NCI-H187 treated with DMSO at 0.1 percent for 48 hours (cell line): ENCODE measurements around the gene BNC2.
"Not testable (repeated sequence)": the region's sequence is repeated elsewhere in the genome, so short reads cannot be mapped to it uniquely, and the experiment has no call there.

Source experiments
- DNase-seq: peaks from one replicate; lab custom pipeline; 2025; lab: John Stamatoyannopoulos, UW

Gene BNC2

DNA sequence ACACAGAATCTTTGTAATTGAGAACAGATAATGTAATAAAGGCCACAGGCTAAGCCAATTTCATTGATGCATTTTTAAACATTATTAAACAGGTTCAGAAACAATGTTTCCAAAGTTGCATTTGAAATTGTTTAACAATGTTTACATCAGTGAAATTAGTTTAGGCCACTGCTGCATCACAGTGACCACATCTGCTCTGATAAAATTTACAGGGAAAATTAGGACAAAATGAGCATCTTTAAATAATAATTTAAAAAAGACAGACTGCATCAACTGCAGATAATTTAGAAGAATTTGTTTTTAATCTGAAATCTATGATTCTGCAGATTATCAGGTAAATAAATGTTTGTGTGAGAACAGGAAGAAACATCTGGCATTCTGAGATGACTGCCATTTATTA is 420.4 kb downstream of the BNC2 start:
- DNase-seq = no peak

- DNase-seq = no peak
Measured at GRCh38 chr9:16449076-16449730, 421.3 kb downstream of the BNC2 start.

DNA sequence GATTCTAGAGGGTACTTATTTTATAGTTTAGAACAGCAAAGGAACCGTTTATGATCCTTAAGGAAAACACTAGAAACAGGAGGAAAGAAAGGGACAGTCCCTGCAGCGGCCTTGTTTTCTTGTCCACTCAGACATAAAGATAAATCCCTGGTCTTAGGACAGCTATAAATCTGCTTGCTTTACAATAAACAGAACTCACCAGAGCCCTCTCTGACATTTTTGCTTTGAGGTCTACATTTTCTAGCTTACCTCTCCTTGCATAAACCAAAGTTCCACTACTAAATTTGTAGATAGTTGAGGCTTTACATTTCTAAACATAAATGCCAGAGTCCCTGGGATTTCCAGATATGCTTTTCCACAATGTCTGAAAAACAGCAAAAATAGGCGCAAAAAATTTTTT is 422.5 kb downstream of the BNC2 start:
- no peak for DNase-seq

GRCh38 chr9:16446636-16447035 is 423.8 kb downstream of the BNC2 start:
- DNase-seq = no peak

GRCh38 chr9:16445141-16445920 is 425.1 kb downstream of the BNC2 start:
- no peak for DNase-seq

GRCh38 chr9:16442622-16443021 is 427.8 kb downstream of the BNC2 start:
- DNase-seq = no peak

- DNase-seq = no peak
Measured at GRCh38 chr9:16441791-16442190, 428.7 kb downstream of the BNC2 start.

DNA sequence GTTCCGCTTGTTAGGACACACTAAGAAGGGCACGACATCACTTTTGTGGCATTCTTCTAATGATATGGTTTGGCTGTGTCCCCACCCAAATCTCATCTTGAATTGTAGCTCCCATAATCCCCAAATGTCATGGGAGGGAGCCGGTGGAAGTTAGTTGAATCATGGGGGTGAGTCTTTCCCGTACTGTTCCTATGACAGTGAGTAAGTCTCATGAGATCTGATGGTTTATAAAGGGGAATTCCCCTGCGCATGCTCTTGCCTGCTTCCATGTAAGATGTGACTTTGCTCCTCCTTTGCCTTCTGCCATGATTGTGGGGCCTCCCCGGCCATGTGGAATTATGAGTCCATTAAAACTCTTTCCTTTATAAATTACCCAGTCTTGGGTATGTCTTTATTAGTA is 431.6 kb downstream of the BNC2 start:
- not testable (repeated sequence) for DNase-seq

DNA sequence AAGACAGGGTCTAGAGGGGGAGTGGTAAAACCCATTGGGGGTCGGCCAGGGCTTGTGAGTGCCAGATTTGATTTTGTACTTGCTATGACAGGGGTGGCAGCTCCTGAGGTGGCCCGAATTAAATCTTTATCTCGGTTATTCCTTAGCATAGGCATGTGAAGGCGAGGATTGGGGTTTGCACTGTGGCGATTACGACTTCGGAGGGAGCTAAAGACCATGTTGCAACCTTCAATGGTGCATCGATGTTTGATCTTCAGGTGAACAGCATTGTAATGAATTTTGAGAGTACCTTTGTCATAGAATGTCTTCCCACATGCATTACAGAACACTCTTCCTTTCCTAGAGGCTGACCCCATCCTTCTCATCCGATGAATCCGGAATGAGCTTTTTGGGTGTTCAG is 433.9 kb downstream of the BNC2 start:
- no peak for DNase-seq

DNA sequence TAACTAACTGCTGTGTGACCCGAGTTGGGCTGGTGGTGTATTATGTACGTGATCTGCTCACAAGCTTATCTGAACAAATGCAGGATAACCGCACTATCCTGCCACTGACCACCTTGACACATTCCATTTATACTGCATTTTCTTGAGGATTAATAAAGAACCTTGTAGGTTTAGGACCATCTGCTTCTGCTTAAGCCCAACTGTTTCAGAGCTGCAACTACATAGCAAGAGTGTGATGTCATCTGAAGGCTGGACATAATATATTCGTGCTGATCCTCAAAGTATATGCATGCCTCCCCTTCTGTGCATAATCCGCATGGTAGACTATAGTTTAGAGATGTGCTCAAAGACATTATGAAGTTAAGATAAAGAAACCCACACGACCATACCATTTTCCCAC is 435.9 kb downstream of the BNC2 start:
- DNase-seq = no peak

- DNase-seq = no peak
Measured at GRCh38 chr9:16433494-16433893, 437.0 kb downstream of the BNC2 start.

GRCh38 chr9:16431666-16432392 is 438.6 kb downstream of the BNC2 start:
- DNase-seq = no peak

GRCh38 chr9:16429671-16430070 is 440.8 kb downstream of the BNC2 start:
- no peak for DNase-seq

GRCh38 chr9:16427873-16428427 is 442.5 kb downstream of the BNC2 start:
- DNase-seq = no peak

DNA sequence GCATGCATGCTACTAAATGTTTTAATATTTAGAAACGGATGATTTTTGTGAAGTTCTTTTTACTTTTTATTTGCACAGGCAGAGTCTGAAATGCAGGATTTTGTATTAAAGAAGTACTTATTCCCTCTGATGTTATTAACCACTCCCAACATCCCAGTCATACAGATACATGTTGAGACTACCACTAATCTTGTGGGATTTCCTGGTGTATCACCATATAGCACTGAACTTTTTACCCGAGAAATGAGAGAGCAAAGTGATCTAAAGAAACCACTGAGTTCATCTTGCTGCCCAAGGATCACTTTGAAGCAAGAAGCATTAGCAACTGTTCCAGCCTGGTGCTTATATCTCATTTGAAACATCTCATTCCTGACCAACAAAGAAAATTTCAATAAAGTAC is 443.8 kb downstream of the BNC2 start:
- no peak for DNase-seq

DNA sequence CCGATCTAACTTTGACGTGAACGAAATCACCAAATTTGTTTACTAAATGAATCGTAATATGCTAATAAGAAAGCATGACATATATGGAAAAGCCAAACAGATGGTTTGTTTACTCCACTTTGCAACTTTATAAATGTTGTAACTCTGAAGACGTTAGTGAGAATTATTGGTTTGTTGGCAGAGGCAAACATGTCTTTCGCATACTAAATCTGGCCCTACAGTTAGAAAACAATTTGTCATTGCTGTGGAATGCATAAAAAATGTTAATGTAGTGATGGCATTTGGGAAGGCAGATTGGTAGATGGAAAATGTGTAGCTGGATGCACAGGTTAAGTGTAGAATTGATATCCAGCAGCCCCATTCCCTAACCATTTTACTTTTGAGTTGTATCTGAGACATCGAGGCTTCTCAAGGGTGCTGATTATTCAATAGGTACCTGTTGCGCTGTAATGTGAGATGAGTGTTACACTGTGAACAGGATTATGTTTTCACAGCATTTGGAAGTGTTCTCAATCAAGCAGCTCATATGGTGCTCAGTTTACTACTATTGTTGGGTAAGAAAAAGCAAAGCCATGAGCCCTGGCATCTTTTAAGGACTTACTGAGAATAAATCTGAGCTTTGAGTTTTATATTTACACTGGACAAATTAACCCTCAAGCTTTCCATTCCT is 444.8 kb downstream of the BNC2 start:
- DNase-seq = no peak

DNA sequence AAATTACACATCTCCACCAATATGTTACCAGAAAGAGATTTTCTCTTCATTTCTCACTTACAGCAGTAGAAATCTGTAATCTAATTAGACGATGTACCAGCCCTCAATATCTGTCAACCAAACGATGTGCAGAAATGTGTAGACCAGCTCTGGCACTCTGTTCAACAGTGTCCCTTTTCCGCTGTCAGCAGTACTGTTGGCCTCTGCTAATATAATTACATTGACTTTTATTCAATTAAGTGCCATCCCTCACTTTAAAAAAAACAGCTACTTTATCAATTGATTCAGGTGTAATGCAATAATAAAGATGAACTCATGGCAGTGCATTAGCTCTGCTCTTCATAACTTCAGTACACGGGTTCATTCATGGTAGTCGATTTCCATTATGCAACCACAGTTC is 448.4 kb downstream of the BNC2 start:
- DNase-seq = no peak

DNA sequence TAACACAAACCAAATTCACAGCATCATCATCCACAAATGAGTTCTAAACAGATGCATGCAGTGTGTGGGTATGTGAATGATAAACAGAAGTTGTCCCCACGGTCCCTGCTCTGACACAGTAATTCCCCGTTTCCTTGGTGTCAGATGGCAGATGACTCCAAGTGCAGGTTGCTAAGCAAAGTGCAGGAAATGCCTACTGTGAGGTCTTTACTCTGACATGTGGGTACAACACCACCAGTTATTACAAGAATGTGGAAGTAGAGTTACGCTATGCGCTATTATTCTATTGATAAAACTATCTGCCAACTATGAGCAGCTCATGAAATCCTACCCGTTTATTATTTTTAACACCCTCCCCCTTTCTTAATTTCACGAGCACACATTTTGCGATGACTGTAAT is 448.9 kb downstream of the BNC2 start:
- DNase-seq = no peak

DNA sequence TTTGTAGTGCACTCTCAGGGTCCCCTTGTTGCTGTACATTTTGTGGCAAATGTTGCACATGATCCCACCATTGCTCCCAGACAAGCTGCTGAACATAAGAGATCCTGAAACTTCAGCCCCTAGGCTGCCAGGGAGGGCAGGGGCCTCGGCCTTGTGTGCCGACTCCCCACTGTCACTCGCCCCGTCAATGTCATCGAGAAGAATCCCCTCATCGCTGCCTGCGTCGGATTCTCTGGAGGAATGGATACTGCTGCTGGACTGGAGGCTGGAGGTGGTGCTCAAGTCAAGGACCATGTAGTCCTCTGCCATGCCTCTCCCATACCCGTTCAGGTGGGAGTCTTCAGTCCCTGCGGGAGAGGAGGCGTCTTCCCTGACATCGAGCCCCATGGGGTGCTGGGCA is 451.3 kb downstream of the BNC2 start:
- no peak for DNase-seq

- no peak for DNase-seq
Measured at GRCh38 chr9:16418721-16419120, 451.7 kb downstream of the BNC2 start.

DNA sequence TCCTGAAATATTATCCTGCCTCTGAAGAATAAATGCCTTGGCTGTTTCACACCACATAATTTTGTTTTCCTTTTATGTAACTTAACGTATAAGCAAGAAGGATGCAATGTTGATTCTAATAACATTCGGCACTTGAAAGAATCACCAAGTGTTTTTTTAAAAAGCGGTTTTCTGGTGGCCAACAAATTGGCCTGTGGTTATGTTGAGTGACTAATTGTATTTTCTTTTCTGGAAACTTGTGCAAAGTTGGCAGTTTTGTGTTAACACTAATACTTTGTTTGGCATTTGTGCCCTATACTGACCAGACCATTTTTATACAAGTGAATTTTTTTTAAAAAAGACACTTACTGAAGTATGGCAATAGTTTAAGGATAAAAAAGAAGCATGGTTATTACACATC is 452.7 kb downstream of the BNC2 start:
- DNase-seq = no peak

DNA sequence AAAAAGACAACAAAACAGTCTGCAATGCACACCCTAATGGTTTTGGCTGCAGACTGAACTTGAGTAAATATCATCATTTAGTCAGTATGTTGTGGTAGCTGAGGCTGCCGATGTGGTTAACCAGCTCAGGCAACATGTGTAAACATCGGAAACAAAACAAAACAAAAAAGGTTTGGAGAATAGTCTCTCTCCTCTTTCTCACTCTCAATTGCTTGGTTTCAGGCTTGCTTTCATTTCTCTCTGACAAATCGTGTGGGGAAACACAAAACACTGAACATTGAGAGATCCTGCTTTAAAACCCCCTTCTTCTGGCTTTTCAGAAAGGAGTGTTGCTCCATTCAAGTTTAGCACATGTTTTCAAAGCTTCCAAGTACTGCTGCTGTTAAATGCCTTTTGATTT is 453.3 kb downstream of the BNC2 start:
- no peak for DNase-seq
